Adrenal gland (tissue), 12 donors: Measurements from ENCODE around the gene GLRX. TPM values are rescaled to one million over a fixed set of nuclear protein-coding genes. Genes with fewer than 3 reads are reported as not detected.

Experiments
- DNase-seq, 7 donors: peaks; one replicate each; pipeline ENCODE4 v3.0.0-alpha.2; 2019 to 2020
- H3K27ac ChIP-seq, 5 donors: fragments of 200-600 bp; sonication (generic) in 4 of 5; 1 replicate in 3 of 5; 2 replicates in 2 of 5; pipeline versions ENCODE4 v1.5.1 to v1.8.0; 2016 to 2020; ENCODE audit warnings: mild to moderate bottlenecking in 1 of 5
- H3K27me3 ChIP-seq: fragments of 200-600 bp; 2 replicates; pipeline ENCODE4 v1.8.0; 2021
- H3K36me3 ChIP-seq, 2 donors: fragments of 200-600 bp; replicated peaks in 1 of 2; 1 replicate in 1 of 2; 2 replicates in 1 of 2; pipeline versions ENCODE4 v1.5.1 to v1.8.0; 2018 to 2022
- H3K4me1 ChIP-seq, 2 donors: fragments of 200-600 bp; replicated peaks in 1 of 2; 1 replicate in 1 of 2; 2 replicates in 1 of 2; pipeline versions ENCODE4 v1.5.1 to v1.8.0; 2018 to 2021
- H3K4me3 ChIP-seq, 4 donors: fragments of 200-600 bp; sonication (generic) in 3 of 4; one replicate each; pipeline ENCODE4 v1.5.1; 2016 to 2018
- H3K9me3 ChIP-seq, 3 donors: fragments of 200-600 bp; sonication (generic) in 1 of 3; replicated peaks in 1 of 3; 1 replicate in 2 of 3; 2 replicates in 1 of 3; pipeline versions ENCODE4 v1.5.1 to v1.8.0; 2016 to 2021
- POLR2A ChIP-seq, 2 donors: fragments of 450-650 bp; IDR thresholded peaks; one replicate each; pipeline ENCODE4 v1.6.1; 2017; ENCODE audit warnings: antibody characterized with exemption in 2 of 2, mild to moderate bottlenecking in 2 of 2, moderate library complexity in 1 of 2
- WGBS, 4 donors: extraction: QIAGEN DNeasy Blood & Tissue Kit in 2 of 4; methylation state at CpG; one replicate each; pipeline versions ENCODE4 v1.1.5 to v1.1.7; 2013 to 2017; 5-methylcytosine and 5-hydroxymethylcytosine counted together
- intact Hi-C, 2 donors: fragments of 100-400 bp; cut with DNase I; formaldehyde crosslinking; loops; one replicate each; pipeline versions ENCODE4 v1.14.1 to v1.15.0; 2022 to 2023
- polyA plus RNA-seq, 3 donors: library from polyadenylated mRNA; stranded (reverse); fragments of 200-250 nt in 2 of 3; fragments of 350-450 nt in 1 of 3; fragmentation: Illumina TruSeq in 1 of 3; extraction: RNeasy Lipid Tissue Mini Kit (QIAGEN cat#74804) in 1 of 3; gene quantifications; one replicate each; pipeline ENCODE4 v1.2.3, GENCODE V29; 2013 to 2014
- total RNA-seq, 9 donors: library from RNA; depleted of rRNA in 4 of 9; stranded (reverse); fragments of >200 nt in 4 of 9; fragments of 120-200 nt in 1 of 9; fragmentation: NEBNext Ultra II Directional in 1 of 9; extraction: Animal tissue kit (Norgen Biotek cat#: 25700) in 1 of 9; gene quantifications; one replicate each; pipeline versions ENCODE4 v1.1.0 to v1.2.4, GENCODE V29; 2013 to 2023
- TF ChIP-seq, protein P1 (sequence below), 6 experiments: fragments of 450-650 bp in 4 of 6; fragments of 200-600 bp in 2 of 6; sonication (generic) in 1 of 6; IDR thresholded peaks; 1 replicate in 5 of 6; 2 replicates in 1 of 6; pipeline versions ENCODE4 v1.5.1 to v1.8.0; 2016 to 2021; ENCODE audit warnings: antibody characterized with exemption in 6 of 6, mild to moderate bottlenecking in 2 of 6, moderate library complexity in 1 of 6
- donor health status: healthy with polysubstance abuse.
- donor health status: Bipolar disorder and iron deficiency.
- donor health status: DM: yes; HTN: yes; CAD: no.
- donor health status: DM: no; HTN: no; CAD: no.
- donor health status: DM: no; HTN: no; CAD: no.
- donor health status: DM: yes; HTN: yes; CAD: no.

The GLRX gene
- total and polyA plus RNA-seq, 12 donors: 55.7 to 279 (median 116) TPM

DNA sequence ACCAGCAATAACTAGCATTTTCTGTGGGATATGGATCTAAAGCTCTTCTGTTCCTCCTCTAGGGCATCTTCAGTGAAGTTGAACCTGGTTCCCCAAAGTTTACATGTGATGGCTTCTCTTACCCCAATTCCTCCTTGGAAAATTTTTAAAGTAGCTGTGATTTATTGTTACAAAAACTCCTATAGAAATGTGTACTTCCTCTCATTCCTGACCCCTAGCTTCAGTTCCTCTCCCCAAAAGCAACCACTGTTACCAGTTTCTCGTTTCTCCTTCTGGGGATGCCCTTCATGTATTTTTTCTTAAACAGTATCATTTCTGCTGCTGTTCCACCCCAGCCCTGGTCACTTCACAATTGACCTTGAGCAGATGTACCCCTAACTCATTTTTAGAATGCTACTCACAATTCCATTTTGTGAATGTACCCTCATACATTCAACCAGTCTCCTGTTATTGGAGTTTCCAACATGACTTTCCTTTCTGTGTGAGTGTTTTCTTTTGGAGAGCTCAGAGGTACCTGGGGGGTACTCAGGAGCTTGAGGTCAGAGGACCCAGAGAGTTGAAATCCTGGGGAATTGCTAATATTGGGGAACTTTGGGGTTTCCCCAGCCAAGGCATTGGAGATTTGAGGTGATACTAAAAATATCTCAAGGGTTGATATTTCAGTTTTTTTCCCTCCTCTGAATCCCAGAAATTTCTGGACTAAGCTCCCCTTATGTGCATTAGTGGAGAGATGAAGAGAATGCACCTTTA, 18.6 kb upstream of the GLRX start:
- peak overlapping the region in 2 of 5 donors; percentile 30 to 89 for H3K27ac ChIP-seq
- WGBS, 4 donors: 81 to 92% (median 87%) methylated on average over 1 of the region's 1 CpG

DNA sequence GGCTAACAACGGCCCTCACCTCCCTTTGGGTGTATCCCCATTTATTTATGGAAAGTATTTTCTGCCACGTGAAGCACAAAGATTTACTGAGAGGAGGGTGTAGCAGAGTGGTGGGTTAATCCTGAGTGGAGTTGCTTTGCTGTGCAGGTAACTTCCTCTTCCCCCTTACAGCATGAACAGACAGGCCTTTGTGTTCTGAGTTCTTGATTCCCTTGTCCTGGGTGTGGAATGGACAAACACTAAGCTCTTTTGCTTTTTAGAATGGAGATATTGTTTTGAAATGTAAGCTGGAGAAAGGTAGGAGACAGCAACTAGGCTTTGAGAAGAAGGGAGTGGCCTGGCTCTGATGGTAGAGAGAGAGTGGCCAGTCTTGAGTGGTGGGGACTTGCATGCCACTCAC, 17.1 kb upstream of the GLRX start:
- H3K27ac ChIP-seq: no peak overlapping the region
- TF ChIP-seq, protein P1, sequence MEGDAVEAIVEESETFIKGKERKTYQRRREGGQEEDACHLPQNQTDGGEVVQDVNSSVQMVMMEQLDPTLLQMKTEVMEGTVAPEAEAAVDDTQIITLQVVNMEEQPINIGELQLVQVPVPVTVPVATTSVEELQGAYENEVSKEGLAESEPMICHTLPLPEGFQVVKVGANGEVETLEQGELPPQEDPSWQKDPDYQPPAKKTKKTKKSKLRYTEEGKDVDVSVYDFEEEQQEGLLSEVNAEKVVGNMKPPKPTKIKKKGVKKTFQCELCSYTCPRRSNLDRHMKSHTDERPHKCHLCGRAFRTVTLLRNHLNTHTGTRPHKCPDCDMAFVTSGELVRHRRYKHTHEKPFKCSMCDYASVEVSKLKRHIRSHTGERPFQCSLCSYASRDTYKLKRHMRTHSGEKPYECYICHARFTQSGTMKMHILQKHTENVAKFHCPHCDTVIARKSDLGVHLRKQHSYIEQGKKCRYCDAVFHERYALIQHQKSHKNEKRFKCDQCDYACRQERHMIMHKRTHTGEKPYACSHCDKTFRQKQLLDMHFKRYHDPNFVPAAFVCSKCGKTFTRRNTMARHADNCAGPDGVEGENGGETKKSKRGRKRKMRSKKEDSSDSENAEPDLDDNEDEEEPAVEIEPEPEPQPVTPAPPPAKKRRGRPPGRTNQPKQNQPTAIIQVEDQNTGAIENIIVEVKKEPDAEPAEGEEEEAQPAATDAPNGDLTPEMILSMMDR (IDR thresholded peaks at IDR 0.05): no peak
- no peak for TF ChIP-seq POLR2A (IDR thresholded peaks at IDR 0.05)

More for the DNA sequence above, 18.6 kb upstream of the GLRX start:
- Histone ChIP-seq H3K4me3 (no peak overlapping the region), H3K27me3 (no peaks in the 10 kb centered on the region), H3K4me1 (peaks cover 9 to 28% of the 10 kb centered on the region in 2 donors), H3K36me3 (no peaks in the 10 kb centered on the region), H3K9me3 (no peaks in the 10 kb centered on the region)
- TF ChIP-seq, protein P1 (IDR thresholded peaks at IDR 0.05): no peak
- no peak for TF ChIP-seq POLR2A (IDR thresholded peaks at IDR 0.05)
- no peak for DNase-seq
- intact Hi-C loops: loop anchor here in 1 of 2 donors (5.0 kb wide), 1 partner anchor 59 kb away; no protein-coding TSS in a partner anchor

DNA sequence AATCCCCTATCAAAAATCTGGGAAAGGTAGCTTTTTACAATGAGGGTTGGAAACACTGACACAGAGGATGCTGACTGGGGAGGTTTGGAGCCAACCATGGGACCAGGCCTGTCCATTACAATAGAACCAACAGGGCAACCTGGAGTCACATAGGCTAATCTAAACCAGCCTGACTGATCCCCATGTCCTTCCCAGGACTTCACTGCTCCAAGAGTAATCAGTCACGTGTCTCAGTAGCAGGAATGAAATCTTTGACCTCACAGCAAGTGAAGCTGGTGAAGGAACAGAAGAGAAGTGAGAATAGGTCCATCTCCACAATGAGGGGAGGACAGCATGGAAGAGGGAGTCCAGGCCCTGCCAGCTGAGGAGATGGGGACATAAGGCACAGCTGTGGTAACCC, 16.0 kb upstream of the GLRX start:
- intact Hi-C loops: loop anchor here in 1 of 2 donors (10.0 kb wide), 1 partner anchor 174 kb away; no protein-coding TSS in a partner anchor
- Histone ChIP-seq H3K27ac (no peak overlapping the region), H3K4me1 (peaks cover 17 to 40% of the 10 kb centered on the region in 2 donors), H3K4me3 (no peak overlapping the region), H3K9me3 (no peaks in the 10 kb centered on the region), H3K27me3 (no peaks in the 10 kb centered on the region), H3K36me3 (no peaks in the 10 kb centered on the region)
- DNase-seq: no peak
- 83 to 93% (median 90%) methylated on average over 1 of the region's 1 CpG for WGBS, 4 donors
- TF ChIP-seq POLR2A (IDR thresholded peaks at IDR 0.05): no peak
- TF ChIP-seq, protein P1 (IDR thresholded peaks at IDR 0.05): no peak

More for the DNA sequence above, 17.1 kb upstream of the GLRX start:
- Histone ChIP-seq H3K4me1 (peaks cover 17 to 38% of the 10 kb centered on the region in 2 donors), H3K4me3 (no peak overlapping the region), H3K27me3 (no peaks in the 10 kb centered on the region), H3K36me3 (no peaks in the 10 kb centered on the region), H3K9me3 (no peaks in the 10 kb centered on the region)
- DNase-seq: no peak
- intact Hi-C loops: loop anchor here in 1 of 2 donors (5.0 to 10.0 kb wide), 2 partner anchors 57 to 175 kb away; no protein-coding TSS in a partner anchor
- 81 to 95% (median 83%) methylated on average over 2 of the region's 2 CpGs for WGBS, 4 donors

DNA sequence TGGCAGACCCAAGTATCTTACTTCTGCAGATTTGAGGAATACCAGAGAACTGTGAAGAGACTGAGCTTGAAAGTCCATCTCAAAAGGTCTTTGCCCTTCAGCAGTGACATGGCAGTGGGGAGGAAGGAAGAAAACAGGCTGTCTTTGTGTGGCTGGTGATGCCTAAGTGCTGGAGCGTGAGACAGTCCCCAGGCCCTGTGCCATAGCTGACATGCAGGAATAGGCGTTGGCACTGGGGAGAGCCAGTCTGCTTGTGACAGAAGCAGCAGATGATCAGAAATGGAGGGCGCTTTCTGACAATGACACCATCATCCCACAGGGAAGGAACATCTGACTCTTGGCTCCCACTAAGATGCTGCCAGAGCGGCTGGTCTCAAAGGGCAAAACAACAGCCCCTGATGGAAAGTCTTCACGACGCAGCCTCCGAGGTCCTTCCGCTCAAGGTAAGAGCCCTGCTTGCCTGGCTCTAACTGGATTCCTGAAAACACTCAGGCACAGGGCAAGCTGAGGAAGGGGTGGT, 15.5 kb upstream of the GLRX start:
- no peaks in the 10 kb centered on the region for H3K9me3 ChIP-seq
- H3K4me3 ChIP-seq: no peak overlapping the region
- no peak for DNase-seq
- intact Hi-C loops: loop anchor here in 1 of 2 donors (10.0 kb wide), 1 partner anchor 173 kb away; no protein-coding TSS in a partner anchor
- no peak for TF ChIP-seq POLR2A (IDR thresholded peaks at IDR 0.05)
- TF ChIP-seq, protein P1 (IDR thresholded peaks at IDR 0.05): no peak
- no peaks in the 10 kb centered on the region for H3K27me3 ChIP-seq
- peaks cover 12 to 35% of the 10 kb centered on the region in 2 donors for H3K4me1 ChIP-seq
- 86 to 97% (median 96%) methylated on average over 8 of the region's 8 CpGs for WGBS, 4 donors
- H3K36me3 ChIP-seq: no peaks in the 10 kb centered on the region
- no peak overlapping the region for H3K27ac ChIP-seq
